Activated CD4-positive, alpha-beta T cell treated with anti-CD3 and anti-CD28 coated beads for 1 hour (primary cell): ENCODE measurements around the gene CFAP299.

Source experiments
- DNase-seq: peaks from one replicate; pipeline ENCODE4 v3.0.0-alpha.2; 2020

CFAP299 gene

DNA sequence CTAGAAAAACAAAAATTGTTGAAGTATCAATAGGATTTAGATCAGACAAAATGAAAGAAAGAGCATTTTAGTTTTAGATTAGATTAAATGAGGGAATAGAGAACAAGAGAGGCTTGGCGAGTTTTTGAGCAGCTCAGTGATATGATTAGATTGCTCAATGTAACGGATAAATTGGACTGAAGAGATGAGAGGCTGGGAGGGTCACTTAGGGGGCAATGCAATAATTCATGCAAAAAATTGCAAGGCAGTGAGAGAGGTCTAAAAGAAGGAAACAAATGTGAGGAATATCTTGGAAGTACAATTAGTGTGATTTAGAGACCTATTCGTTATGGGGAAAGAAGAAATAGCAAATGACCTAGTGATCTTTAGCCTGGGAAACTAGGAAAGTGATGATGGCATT is 644.7 kb downstream of the CFAP299 start:
- DNase-seq, result no peak

DNA sequence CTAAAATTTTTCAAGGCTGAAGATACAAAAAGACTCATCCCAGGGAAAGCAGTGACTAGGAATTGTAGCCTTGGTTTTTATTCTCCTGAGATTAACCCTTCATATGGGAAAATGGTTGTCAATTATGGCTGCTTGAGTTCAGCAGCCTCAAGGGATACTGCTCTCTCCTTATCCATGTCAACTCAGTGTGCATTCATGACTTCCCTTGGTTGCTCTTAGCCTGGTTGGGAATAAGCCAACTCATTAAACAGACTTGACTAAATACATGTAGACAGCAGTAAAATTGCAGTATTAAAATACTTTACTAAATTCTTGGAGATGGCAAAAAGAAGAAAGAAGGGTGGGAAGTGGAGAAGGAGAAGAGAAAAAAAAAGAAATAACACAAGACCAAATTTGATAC is 650.5 kb downstream of the CFAP299 start:
- DNase-seq, result no peak

DNA sequence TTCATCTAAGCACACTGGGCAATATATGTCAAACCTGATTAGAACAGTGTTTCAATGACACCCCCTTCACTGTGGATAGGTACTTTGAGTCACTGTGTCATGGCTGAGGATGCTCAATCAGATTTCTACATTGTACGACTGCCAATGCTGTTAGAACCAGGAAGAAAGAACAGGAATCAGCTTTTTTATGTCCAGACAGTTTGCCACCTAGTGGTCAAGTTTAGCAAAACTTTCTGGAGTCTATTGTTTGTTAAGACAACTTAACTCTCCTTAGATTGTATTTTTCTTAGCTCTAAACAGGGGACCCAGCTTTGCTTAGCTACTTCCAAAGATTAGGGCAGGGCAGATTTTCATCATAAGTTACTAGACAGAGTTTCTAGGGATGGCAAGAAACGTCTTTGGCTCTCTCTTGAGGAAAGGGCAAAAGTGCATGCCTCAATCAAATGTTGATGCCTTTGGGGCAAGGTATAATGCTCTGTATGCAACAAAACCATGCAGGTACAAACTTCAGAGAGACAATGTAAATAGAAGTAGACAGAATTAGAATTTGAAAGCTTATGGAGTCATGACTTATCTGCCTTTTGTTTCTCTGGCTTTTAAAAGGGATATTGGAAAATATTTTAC is 654.5 kb downstream of the CFAP299 start:
- DNase-seq, result no peak

GRCh38 chr4:80990851-80991250 is 655.3 kb downstream of the CFAP299 start:
- DNase-seq, result no peak

DNA sequence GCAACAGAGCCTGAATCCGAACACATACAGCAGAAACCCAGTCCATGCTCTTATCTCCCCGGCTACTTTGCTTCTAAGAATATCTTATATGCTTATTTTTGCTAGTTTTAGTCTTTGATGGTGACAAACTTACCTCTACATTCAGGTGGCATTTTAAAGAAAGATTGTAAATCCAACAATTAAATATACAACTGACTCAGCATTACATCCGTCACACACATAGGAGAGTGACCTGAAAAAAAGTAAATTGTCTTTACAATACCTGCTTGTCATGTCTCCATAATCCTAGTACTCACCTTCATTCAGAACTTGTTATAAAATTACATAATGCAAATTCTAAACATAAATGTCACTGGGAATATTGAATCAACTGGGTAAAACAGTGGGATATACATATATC is 664.4 kb downstream of the CFAP299 start:
- no peak for DNase-seq

DNA sequence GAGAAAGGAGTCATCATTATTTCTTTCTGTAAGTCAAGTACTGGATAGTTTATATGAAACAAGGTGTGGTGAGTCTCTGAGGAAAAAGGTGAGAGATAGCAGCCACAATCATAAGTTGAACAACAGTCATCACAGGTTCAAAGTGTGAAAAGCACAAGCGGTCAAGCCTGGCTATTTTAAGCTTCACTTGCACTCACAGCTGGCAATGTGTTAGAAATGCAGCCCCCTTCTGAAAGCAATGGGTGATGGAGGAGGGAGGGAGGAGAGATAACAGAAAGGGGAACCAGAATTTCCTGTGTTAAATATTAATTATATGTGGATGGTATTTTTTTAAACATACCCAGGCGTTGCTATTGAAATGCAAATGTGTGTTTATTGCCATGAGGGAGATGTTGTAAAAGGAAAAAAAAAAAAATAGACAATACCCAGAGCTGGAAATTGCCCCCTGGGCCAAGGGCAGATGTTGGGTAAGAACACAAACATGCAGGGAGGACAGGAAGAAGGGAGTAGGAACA is 668.1 kb downstream of the CFAP299 start:
- DNase-seq, result no peak

GRCh38 chr4:81007417-81007816 is 671.9 kb downstream of the CFAP299 start:
- DNase-seq, result no peak
